GM12874 (cell line): Measurements from ENCODE around the gene BAZ2B.

Experiments
- CTCF ChIP-seq: IDR thresholded peaks from 2 replicates; pipeline ENCODE4 v1.5.1; 2011; ENCODE audit warnings: low read depth, mild to moderate bottlenecking, control low read depth, low read length, moderate library complexity; ENCODE audit not compliant: insufficient read depth

The BAZ2B gene

GRCh38 chr2:159409116-159409800 lies 207.1 kb downstream of the BAZ2B start:
- TF ChIP-seq CTCF: no peak

- TF ChIP-seq CTCF: no peak
These were observed 213.6 kb downstream of the BAZ2B start for GRCh38 chr2:159402790-159403189.

- TF ChIP-seq CTCF: no peak
These were observed 216.5 kb downstream of the BAZ2B start for GRCh38 chr2:159399716-159400415.

- TF ChIP-seq CTCF: no peak
These were observed 219.5 kb downstream of the BAZ2B start for GRCh38 chr2:159396799-159397198.

GRCh38 chr2:159382447-159383028 lies 233.8 kb downstream of the BAZ2B start:
- no peak for TF ChIP-seq CTCF

- TF ChIP-seq CTCF: no peak
These were observed 234.8 kb downstream of the BAZ2B start for GRCh38 chr2:159381574-159381973.

GRCh38 chr2:159380685-159381239 lies 235.6 kb downstream of the BAZ2B start:
- no peak for TF ChIP-seq CTCF
